NOMO-1 (cell line): ENCODE results near the gene MARCO.
"Not testable (repeated sequence)": the region's sequence is repeated elsewhere in the genome, so short reads cannot be mapped to it uniquely, and the experiment has no call there.

Experiments used
- DNase-seq, 2 experiments: peaks; one replicate each; lab custom pipeline; 2025; ENCODE audit not compliant: unreplicated experiment in 2 of 2; lab: John Stamatoyannopoulos, UW

MARCO gene

DNA sequence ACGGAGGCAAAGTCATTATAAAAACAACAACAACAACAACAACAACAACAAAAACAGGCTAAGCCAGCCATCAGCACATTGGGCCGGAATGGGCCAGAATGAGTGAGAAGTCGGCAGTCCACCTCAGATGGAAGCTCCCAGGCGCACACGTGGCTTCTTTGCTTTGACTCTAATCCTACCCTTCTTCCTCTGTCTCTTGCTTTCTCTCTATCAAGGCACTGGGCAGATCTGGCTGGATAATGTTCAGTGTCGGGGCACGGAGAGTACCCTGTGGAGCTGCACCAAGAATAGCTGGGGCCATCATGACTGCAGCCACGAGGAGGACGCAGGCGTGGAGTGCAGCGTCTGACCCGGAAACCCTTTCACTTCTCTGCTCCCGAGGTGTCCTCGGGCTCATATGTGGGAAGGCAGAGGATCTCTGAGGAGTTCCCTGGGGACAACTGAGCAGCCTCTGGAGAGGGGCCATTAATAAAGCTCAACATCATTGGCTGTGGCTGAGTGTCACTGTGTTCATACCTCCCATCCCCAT is 52.2 kb downstream of the MARCO start:
- DNase-seq = no peak

- DNase-seq = no peak
Observed at GRCh38 chr2:118994778-118995177, 52.8 kb downstream of the MARCO start.

DNA sequence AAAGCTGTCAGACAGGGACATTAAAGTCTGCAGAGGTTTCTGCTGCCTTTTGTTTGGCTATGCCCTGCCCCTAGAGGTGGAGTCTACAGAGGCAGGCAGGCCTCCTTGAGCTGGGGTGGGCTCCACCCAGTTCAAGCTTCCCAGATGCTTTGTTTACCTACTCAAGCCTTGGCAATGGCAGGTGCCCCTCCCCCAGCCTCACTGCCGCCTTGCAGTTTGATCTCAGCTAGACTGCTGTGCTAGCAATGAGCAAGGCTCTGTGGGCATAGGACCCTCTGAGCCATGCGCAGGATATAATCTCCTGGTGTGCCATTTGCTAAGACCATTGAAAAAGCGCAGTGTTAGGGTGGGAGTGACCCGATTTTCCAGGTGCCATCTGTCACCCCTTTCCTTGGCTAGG is 61.9 kb downstream of the MARCO start:
- DNase-seq = not testable (repeated sequence)

- peak in 1 of 2 experiments; percentile 19 for DNase-seq
Observed at GRCh38 chr2:119004602-119005001, 62.6 kb downstream of the MARCO start.

DNA sequence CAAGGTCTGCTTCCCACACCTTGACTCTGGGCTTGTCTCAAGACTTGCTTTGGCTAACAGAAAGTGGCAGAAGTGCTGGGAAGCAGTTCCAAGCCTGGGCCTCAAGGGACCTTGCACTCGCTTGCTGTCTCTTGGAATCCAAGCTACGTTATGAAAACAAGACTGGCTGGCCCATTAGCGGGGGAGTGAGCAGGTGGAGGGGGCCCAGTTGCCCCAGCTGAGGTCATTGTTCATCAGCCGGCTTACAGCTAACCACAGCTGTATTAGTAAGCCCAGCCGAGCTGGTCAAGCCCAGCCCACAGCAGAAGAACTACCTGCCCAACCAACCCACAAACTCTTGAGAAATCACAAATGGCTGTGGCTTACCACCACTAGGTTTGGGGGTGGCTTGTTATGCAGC is 63.1 kb downstream of the MARCO start:
- peak; percentile 67 to 81 for DNase-seq

- DNase-seq = no peak
Observed at GRCh38 chr2:119005555-119005954, 63.6 kb downstream of the MARCO start.

- DNase-seq = no peak
Observed at GRCh38 chr2:119006441-119006840, 64.4 kb downstream of the MARCO start.

DNA sequence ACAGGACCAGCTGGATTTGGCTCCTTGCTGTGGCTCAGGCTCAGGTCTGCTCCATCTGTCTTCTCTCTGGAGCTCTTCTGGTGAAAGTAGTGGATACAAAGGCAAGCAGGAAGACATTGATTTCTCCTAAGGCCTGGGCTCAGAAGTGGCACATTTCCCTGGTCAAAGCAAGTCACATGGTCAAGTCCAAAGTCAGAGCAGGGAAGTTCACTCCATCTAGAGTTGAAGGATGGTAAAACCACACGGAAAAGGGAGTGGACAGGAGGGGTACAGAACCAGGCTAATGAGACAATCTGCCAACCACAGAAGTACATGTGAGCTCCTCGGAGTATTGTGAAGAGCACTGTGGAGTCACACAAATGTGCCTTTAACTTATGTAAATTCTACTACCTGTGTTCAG is 66.1 kb downstream of the MARCO start:
- DNase-seq = no peak

DNA sequence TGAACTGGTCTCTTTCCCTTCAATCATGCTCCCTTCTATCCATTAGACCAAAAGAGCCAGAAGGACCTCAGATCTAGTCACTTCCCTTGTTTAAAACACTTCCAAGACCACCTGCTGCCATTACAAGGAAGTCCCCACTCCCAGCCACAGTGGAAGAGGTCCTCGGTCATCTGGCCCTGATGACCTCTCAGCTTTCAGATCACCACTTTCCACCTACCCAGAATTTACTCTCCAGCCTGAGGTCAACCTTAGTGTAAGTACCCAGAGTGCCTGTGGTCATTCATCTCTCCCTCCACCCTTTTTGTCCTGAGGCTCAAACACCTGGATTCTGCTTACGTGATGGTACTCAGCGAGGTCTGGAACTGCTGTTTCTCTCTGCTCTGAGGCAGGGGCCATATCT is 67.1 kb downstream of the MARCO start:
- no peak for DNase-seq

DNA sequence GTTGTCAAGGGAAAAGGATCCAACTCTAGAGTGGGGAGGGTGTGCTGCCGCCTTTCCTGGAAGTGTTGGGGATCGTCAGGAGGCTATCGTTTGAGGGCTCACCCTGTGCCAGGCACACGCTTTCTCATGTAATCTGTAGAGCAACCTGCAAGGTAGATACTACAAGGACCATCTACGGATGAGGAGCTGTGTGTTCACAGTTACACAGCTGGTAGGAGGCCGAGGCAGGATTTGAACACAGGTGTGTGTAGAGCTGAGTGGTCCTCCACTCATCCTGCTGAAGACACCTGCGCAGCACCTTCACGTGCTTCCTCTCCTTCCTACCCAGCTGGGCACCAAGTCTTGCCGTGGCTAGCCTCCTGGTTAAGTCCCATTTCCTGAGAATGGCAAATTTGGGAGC is 68.3 kb downstream of the MARCO start:
- DNase-seq = no peak

DNA sequence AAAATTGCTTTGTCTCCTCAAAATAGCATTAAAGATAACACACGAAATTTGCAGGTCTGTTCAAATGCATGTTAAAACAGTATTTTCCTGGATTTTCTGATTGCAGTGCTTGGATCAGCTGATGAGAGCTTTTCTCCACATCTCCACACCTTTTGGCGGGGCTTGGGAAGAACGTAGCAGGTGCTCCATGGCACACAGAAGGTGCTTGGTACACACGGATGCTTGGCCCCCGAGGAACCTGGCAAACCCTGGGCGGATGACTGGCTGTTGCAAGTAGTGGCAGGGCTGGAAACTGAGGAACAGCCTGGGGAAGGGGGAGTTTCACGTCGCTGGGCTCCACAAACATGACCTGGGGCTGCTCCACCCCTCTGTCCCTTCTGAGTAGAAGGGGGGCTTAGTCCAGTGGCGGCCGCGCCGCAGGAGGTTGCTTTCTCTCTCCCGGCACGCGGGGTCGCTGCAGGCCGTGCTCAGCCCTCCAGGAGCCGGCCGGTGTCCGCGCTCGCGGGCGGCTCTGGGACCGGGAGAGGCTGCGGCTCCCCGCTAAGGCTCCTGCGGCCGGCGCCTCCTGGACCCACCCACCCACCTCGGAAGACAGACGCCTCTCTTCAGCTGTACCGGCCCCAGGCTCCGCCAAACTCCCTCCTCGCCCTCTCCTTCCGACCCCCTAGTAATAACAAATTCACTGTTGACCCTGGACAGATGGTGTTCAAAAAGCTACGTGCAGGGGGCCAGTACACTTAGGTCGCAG is 69.3 kb downstream of the MARCO start:
- peak in 1 of 2 experiments; percentile 43 for DNase-seq

DNA sequence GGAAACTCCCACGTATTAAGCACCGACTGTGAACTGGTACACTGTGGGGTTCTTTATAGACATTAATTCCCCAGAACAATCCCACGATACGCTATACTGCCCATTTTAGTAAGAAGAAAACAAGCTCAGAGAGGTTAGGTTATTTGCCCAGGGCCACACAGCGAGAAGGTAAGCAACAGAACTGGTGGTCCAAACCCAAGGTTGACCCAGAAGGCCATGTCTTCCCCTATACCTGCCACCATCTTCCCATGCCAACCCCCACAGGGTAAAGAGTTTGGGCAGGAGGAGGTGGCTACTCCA is 69.9 kb downstream of the MARCO start:
- DNase-seq = no peak

DNA sequence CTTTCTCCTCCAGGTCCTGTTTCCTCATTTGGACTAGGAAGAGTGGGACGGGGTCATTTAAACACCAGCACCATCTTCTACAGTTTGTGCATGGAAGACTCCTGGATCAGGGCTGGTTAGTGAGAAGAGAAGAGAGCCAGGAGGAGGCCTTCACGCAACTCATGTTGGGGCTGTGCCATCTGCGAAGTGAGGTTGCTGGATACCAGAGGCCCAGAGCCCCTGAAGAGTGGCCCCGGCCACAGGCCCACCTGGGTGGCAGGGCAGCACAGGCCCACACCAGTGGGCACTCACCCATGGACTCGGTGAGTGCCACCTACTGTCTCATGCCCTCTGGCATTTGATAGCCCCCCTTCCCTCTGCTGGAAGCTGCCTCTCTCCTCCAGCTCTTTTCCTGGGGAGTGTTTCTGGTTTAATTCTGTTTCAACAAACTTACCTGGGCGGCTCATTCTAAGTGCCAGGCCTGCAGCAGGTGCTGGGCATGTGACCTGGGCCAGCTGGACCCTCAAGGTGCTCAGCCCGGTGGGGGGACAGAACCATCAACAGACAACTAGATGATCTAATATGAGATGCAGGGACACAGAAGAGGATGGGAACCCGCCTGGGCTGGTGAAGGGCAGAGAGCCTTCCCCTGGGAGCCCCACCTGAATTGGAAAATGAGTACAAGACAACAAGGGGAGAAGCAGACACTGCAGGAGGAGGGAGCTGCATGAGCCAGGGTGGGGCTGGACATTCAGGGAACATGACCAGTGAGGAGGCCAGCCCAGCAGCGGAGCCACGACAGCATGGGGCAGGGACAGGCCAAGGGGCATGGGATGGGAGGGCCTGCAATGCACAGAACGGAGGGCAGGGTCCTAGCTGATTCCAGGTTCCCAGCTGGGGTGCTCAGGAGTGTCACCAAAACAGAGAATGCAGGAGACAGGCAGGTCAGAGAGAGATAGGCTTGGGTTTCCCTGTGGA is 70.6 kb downstream of the MARCO start:
- DNase-seq = no peak

DNA sequence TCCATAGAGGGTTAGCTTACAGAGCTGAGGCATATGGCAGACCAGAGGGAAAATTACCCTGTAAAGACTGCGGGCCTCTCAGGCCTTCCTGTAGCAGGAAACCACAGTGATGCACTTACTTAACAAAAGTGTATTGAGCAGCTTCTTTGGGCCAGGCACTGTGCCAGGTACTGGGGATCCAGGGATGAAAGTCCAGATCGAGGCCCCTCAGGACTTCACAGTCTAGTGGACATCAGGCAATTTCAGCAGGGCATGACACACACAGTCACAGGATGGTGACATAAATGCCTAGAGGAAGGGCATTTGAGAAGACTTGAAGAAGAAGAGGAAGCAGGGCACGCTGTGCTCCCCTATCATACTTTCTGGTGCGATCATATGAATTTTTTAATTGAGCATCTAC is 71.7 kb downstream of the MARCO start:
- DNase-seq = peak in 1 of 2 experiments; percentile 8

- DNase-seq = no peak
Observed at GRCh38 chr2:119015845-119016244, 73.9 kb downstream of the MARCO start.

DNA sequence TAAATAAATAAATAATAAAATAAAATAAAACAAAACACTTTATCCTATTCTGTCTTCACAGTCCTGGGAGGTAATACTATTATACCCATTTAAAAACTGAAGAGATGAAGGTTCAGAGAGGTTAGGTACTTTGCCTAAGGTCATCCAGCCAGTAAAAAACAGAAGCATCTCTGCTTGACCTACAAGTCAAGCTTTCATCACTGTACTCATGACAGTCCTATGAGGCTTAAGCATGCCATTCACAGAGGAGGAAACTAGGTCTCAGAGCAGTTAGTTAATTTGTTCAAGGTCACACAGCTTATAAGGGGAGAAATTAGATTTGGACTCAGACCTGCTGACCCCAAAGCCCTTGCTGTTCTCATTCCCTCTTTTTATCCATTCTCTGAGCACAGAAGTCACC is 77.5 kb downstream of the MARCO start:
- DNase-seq = no peak

- no peak for DNase-seq
Observed at GRCh38 chr2:119022678-119023077, 80.7 kb downstream of the MARCO start.

DNA sequence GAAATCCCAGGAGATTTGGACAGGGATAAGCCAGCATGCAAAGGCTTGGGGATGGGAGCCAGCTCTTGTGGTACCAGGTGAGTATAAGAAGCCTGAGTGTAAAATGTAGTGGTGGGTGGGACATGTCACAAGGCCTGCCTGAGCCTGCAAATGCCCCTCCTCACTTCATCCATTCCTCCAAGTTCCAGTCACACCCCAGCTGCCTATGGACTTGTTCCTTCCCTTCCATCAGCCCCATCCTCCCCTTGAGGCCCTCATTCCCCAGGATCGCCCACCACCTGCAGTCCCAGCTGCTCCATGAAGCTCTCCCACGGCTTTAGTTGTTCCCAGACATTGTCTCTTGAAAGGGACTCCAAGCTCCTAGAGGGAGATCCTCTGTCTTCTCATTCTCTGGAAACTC is 81.5 kb downstream of the MARCO start:
- no peak for DNase-seq

- no peak for DNase-seq
Observed at GRCh38 chr2:119024152-119024551, 82.2 kb downstream of the MARCO start.

GRCh38 chr2:119024568-119024967 is 82.6 kb downstream of the MARCO start:
- no peak for DNase-seq

GRCh38 chr2:119025013-119025412 is 83.0 kb downstream of the MARCO start:
- DNase-seq = no peak
